Osteocyte (in vitro differentiated cells): ENCODE data around the gene GID4. TPM values are rescaled to one million over a fixed set of nuclear protein-coding genes. Genes with fewer than 3 reads are reported as not detected.

Experiments
- DNase-seq: peaks from one replicate; pipeline ENCODE4 v3.0.0; 2021; ENCODE audit warnings: mixed read lengths; ENCODE audit not compliant: unreplicated experiment; ENCODE audit errors: extremely low spot score
- H3K27ac Mint-ChIP-seq: one replicate; pipeline ENCODE4 v1.8.0; 2021; ENCODE audit warnings: mild to moderate bottlenecking, mixed read lengths; ENCODE audit not compliant: unreplicated experiment
- H3K27me3 Mint-ChIP-seq: one replicate; pipeline ENCODE4 v1.8.0; 2021; ENCODE audit warnings: mixed read lengths; ENCODE audit not compliant: unreplicated experiment
- H3K36me3 Mint-ChIP-seq: one replicate; pipeline ENCODE4 v1.8.0; 2021; ENCODE audit warnings: mixed read lengths; ENCODE audit not compliant: unreplicated experiment
- H3K4me1 Mint-ChIP-seq: one replicate; pipeline ENCODE4 v1.8.0; 2021; ENCODE audit warnings: mixed read lengths; ENCODE audit not compliant: unreplicated experiment
- H3K4me3 Mint-ChIP-seq: one replicate; pipeline ENCODE4 v1.8.0; 2021; ENCODE audit warnings: mild to moderate bottlenecking, moderate library complexity, mixed read lengths; ENCODE audit not compliant: unreplicated experiment
- H3K9me3 Mint-ChIP-seq: one replicate; pipeline ENCODE4 v1.8.0; 2021; ENCODE audit warnings: mixed read lengths; ENCODE audit not compliant: unreplicated experiment
- total RNA-seq: library from RNA; stranded (reverse); gene quantifications from 2 replicates; pipeline ENCODE4 v1.2.1, GENCODE V29; 2021
- TF ChIP-seq, protein P1 (sequence below): fragments of 200-600 bp; sonication (generic); IDR thresholded peaks from 2 replicates; pipeline ENCODE4 v1.5.0; 2021; ENCODE audit warnings: antibody characterized with exemption, mild to moderate bottlenecking, moderate library complexity

Gene GID4
- total RNA-seq, 1 donor from 2014 or later: 9.2 TPM

DNA sequence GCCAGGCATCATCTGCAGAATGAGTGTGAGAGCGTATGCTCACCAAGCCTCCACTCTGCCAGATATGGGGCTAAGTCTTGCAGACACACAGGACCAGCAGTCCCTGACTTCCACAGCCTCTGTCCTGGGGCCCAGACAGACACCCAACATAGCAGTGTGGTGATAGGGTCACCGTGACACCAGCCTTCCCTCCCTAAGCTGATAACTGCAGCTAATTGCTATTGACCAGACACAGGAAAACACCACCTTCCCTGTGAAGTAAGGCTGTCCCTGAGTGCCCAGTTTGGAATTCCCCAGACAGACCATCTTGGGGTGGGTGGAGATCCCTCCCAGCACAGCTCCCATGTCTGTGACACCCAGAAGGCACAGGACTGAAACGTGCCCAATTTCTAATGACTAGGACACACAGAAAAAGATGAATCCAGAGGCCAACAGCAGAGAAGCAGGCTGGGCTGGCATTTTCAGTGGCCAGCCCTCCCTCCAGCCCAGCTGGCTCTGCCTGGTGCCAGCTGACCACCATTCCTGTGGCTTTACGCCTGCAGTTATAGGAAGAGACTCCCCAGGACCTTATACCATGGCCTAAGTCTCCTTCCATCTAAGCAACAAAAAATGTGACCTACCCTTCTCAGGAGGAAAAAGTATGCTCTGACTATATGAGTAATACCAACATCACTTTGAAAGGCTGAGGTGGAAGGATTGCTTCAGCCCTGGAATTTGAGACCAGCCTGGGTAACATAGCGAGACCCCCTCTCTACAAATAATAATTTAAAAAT is 30.5 kb upstream of the GID4 start:
- no peak for DNase-seq
- peaks cover 3% of the 10 kb centered on the region for H3K4me1 Mint-ChIP-seq
- no peak overlapping the region for H3K4me3 Mint-ChIP-seq

DNA sequence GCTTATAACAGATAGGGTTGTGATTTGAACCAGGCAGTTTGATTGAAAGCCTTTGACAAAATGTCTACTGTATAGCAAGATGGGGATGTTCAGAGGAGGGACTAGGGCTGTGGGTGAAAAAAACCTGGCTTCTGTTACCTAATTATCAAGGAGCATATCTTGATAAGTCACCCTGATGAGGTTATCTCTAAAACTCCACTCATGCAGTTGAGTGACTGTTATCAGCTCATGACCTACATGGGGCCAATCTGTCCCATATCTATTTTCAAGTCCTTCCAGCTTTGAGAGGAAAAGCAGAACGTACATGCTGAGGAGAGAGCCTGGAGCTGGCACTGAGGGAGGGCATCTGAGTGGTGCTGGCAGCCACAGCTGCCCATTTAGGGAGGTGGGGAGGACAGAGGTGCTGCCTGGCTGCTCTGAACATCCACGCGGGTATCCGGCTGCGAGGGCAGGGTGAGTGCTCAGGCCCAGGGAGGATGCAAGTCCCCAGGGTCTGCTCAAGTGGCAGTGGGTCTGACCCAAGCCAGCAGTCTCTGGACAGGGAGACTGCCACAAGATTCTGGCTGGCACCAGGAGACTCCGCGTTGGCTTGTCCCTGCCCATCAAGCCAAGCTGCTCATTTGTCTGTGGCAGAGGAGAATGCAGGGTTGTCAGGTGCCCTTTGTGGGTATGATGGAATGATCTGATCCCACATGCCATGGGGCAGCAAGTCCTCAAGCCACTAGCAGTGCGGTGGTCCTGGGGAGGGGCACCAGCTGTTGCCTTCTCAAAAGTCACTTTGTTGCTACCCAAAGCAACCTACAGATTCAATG is 29.4 kb upstream of the GID4 start:
- Mint-ChIP-seq H3K36me3 (peaks cover 12% of the 10 kb centered on the region), H3K27ac (no peak overlapping the region), H3K4me3 (no peak overlapping the region), H3K4me1 (peaks cover 3% of the 10 kb centered on the region), H3K9me3 (peaks cover 5% of the 10 kb centered on the region), H3K27me3 (no peaks in the 10 kb centered on the region)
- TF ChIP-seq, protein P1, sequence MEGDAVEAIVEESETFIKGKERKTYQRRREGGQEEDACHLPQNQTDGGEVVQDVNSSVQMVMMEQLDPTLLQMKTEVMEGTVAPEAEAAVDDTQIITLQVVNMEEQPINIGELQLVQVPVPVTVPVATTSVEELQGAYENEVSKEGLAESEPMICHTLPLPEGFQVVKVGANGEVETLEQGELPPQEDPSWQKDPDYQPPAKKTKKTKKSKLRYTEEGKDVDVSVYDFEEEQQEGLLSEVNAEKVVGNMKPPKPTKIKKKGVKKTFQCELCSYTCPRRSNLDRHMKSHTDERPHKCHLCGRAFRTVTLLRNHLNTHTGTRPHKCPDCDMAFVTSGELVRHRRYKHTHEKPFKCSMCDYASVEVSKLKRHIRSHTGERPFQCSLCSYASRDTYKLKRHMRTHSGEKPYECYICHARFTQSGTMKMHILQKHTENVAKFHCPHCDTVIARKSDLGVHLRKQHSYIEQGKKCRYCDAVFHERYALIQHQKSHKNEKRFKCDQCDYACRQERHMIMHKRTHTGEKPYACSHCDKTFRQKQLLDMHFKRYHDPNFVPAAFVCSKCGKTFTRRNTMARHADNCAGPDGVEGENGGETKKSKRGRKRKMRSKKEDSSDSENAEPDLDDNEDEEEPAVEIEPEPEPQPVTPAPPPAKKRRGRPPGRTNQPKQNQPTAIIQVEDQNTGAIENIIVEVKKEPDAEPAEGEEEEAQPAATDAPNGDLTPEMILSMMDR: no peak
- no peak for DNase-seq

More for the DNA sequence above, 30.5 kb upstream of the GID4 start:
- H3K27ac Mint-ChIP-seq: peak overlapping the region; percentile 59
- TF ChIP-seq, protein P1: no peak
- no peaks in the 10 kb centered on the region for H3K27me3 Mint-ChIP-seq
- peaks cover 5% of the 10 kb centered on the region for H3K9me3 Mint-ChIP-seq
- peaks cover 12% of the 10 kb centered on the region for H3K36me3 Mint-ChIP-seq

DNA sequence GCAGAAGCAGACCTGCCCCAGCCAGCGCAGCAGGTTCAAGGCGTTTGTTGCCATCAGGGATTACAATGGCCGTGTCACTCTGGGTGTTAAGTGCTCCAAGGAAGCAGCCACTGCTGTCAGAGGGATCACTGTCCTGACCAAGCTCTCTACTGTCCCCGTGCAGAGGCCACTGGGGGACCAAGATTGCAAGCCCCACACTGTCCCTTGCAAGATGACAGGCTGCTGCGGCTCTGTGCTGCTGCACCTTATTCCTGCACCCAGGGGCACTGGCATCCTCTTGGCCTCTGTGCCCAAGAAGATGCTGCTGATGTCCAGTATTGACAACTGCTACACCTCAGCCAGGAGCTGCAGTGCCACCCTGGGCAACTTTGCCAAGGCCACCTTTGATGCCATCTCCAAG is 27.9 kb upstream of the GID4 start:
- Mint-ChIP-seq H3K27ac (no peak overlapping the region), H3K4me1 (peaks cover 3% of the 10 kb centered on the region), H3K36me3 (peaks cover 15% of the 10 kb centered on the region), H3K9me3 (peaks cover 5% of the 10 kb centered on the region), H3K4me3 (no peak overlapping the region), H3K27me3 (no peaks in the 10 kb centered on the region)
- TF ChIP-seq, protein P1: no peak
- DNase-seq: no peak

DNA sequence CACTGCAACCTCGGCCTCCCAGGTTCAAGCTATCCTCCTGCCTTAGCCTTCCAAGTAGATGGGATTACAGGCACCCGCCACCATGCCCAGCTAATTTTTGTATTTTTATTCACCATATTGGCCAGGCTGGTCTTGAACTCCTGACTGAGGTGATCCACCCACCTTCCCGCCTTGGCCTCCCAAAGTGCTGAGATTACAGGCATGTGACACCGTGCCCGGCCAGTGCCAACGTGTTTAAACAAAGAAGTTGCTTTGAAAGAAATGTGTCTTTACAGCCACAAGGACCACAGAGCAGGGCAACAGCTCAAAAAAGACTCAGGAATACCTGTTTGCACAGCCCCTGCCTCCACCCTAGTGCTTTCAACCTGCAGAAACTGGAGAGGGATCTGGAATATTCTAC is 25.2 kb upstream of the GID4 start:
- Mint-ChIP-seq H3K4me3 (no peak overlapping the region), H3K9me3 (peaks cover 5% of the 10 kb centered on the region), H3K27me3 (no peaks in the 10 kb centered on the region), H3K36me3 (peaks cover 14% of the 10 kb centered on the region), H3K4me1 (no peaks in the 10 kb centered on the region), H3K27ac (no peak overlapping the region)
- DNase-seq: no peak
- TF ChIP-seq, protein P1: no peak

DNA sequence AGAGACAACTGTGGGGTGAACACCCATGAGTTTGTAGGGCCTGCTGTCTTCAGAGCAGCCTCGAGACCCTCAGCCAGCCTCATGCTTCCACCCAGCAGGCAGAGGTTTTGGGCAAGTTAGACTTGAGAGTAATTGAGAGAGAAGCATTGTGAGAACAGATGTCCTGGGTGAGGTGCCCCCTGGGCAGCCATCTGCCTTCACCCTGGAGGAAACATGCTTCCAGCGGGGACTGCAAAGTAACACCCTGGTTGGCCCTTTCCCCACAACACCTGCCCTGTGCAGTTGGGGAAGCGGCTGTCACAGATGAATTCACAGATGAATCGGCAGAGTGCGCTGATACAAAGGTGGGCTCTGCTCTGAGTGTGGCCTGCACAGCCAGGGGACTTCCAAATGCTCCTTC is 23.6 kb upstream of the GID4 start:
- TF ChIP-seq, protein P1: no peak
- Mint-ChIP-seq H3K4me3 (no peak overlapping the region), H3K27me3 (no peaks in the 10 kb centered on the region), H3K36me3 (peaks cover 9% of the 10 kb centered on the region), H3K27ac (peak overlapping the region; percentile 4), H3K9me3 (no peaks in the 10 kb centered on the region), H3K4me1 (no peaks in the 10 kb centered on the region)
- no peak for DNase-seq
